HG02938 (cell line): ENCODE data around the gene FRS2.

Experiments used
- ATAC-seq: cut with Tn5 transposase; IDR thresholded peaks from one replicate; pipeline ENCODE4 v1.9.1; 2021; ENCODE audit warnings: mild to moderate bottlenecking, moderate library complexity; ENCODE audit not compliant: unreplicated experiment

The FRS2 gene

DNA sequence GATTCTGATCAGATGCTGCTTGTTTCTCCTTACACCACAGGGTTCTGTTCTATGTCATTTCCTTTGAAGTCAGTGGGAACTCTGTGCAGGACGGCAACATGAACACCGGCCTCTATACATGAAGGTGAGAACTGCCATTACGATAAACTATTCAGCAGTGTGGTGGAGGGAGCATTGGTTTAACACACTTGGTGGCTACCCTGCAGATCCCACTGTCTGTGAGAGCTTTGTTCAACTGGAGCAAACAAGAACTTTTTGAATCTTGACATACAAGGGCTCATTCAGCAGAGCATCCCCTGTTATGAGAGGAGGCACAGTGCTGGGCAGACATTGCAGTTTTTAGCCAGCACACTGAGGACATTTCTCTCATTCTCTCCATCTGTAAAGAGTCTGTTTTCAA is 10.7 kb upstream of the FRS2 start:
- ATAC-seq = no peak

DNA sequence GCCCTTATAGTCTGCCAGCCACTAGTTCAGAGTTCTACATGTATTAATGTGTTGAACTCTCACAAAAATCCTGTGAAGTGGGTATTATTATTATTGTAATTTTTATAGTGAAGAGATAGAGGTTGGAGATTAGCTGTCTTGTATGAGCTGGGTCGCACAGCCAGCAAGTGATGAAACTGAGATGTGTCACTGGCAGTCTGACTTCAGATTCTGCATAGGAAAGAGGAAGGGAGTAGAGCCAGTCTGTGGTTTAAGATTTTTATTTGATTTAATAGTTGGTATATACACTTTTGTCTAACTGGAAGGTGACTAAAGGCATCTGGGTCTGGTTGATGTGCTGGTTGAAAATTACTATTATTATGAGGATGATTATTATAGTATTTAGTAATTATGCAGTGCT is 5.8 kb upstream of the FRS2 start:
- no peak for ATAC-seq

GRCh38 chr12:69466867-69467266 is 3.3 kb upstream of the FRS2 start:
- no peak for ATAC-seq

- ATAC-seq = no peak
These were observed 2.8 kb upstream of the FRS2 start for GRCh38 chr12:69467366-69467765.

GRCh38 chr12:69468237-69469026 is 1.8 kb upstream of the FRS2 start:
- ATAC-seq = no peak

- no peak for ATAC-seq
These were observed 367 bp upstream of the FRS2 start for GRCh38 chr12:69469854-69470188.

- ATAC-seq = no peak
These were observed 865 bp downstream of the FRS2 start for GRCh38 chr12:69471076-69471430.

GRCh38 chr12:69471667-69472385 is 1.6 kb downstream of the FRS2 start:
- ATAC-seq = no peak

- no peak for ATAC-seq
These were observed 3.1 kb downstream of the FRS2 start for GRCh38 chr12:69473262-69473661.

GRCh38 chr12:69474456-69474855 is 4.3 kb downstream of the FRS2 start:
- no peak for ATAC-seq

- ATAC-seq = no peak
These were observed 5.2 kb downstream of the FRS2 start for GRCh38 chr12:69475237-69475975.

- no peak for ATAC-seq
These were observed 6.3 kb downstream of the FRS2 start for GRCh38 chr12:69476276-69477017.

DNA sequence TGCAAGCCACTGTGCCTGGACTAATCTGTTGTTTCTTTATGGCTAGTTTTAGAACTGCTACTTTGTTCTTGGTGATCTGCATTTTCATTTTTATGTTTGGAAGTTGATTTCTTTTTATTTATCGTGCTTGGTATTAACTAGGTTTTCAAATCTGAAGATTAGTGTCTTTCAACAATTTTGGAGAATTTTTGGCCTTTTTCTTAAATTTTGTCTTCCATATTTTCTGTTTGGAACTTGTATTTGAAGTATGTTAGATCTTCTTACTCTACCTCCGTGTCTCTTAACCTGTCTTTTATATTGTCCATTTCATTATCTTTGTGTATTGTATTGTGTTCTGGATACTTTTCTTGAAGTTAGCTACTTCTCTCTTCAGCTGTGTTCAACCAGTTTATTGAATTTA is 9.5 kb downstream of the FRS2 start:
- no peak for ATAC-seq

DNA sequence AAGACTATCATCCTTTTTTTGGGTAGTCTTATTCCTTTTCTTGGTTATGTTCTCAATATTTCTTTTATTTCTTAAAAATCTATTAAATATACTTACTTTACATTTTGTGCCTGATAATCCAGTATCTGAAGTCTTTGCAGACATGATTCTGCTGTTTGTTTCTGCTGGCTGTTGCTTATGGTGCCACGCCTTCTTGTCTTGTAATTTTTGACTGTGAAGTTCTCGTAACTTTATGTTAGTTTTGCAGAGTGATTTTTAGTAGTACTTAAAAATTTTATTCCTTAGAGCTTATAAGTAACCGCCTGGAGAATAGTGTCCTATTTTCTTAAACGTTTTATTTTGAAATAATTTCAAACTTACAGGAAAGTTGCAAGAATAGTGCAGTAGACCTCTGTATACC is 10.5 kb downstream of the FRS2 start:
- ATAC-seq = no peak

- no peak for ATAC-seq
These were observed 10.9 kb downstream of the FRS2 start for GRCh38 chr12:69481133-69481532.

- ATAC-seq = no peak
These were observed 13.5 kb downstream of the FRS2 start for GRCh38 chr12:69483700-69484099.

- ATAC-seq = no peak
These were observed 14.2 kb downstream of the FRS2 start for GRCh38 chr12:69484428-69484827.

DNA sequence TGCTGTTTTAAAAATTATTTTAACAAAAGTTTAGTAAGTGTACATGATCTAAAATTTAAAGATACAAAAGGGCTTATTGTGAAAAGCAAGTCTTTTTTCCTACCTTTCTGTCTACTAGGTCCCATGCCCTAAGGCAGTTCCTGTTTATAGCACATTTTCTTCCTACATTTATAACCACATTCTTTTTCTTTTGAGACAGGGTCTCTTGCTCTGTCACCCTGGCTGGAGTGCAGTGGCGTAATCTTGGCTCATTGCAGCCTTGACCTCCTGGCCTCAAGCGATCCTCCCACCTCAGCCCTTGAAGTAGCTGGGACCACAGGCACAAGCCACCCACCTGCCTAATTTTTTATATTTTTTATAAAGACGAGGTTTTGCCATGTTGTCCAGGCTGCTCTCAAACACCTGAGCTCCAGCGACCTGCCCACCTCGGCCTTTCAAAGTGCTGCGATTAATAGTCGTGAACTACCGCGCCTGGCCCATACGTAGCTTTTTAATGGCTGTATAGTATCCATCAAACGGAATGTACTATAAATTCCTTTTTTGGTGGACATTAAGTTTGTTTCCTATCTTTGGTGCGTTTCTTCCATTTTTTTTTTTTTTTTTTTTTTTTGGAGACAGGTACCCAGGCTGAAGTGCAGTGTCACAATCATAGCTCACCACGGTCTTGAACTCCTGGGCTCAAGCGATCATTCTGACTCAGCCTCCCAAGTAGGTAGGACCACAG is 20.9 kb downstream of the FRS2 start:
- ATAC-seq = no peak

GRCh38 chr12:69492739-69493138 is 22.6 kb downstream of the FRS2 start:
- ATAC-seq = no peak

- ATAC-seq = no peak
These were observed 24.9 kb downstream of the FRS2 start for GRCh38 chr12:69495071-69495470.
